HG03469 (cell line): ENCODE measurements around the gene DNASE2.

Experiments used
- ATAC-seq: cut with Tn5 transposase; IDR thresholded peaks from one replicate; pipeline ENCODE4 v1.9.1; 2021; ENCODE audit warnings: mild to moderate bottlenecking, moderate library complexity, moderate number of reproducible peaks; ENCODE audit not compliant: unreplicated experiment

DNASE2 gene

DNA sequence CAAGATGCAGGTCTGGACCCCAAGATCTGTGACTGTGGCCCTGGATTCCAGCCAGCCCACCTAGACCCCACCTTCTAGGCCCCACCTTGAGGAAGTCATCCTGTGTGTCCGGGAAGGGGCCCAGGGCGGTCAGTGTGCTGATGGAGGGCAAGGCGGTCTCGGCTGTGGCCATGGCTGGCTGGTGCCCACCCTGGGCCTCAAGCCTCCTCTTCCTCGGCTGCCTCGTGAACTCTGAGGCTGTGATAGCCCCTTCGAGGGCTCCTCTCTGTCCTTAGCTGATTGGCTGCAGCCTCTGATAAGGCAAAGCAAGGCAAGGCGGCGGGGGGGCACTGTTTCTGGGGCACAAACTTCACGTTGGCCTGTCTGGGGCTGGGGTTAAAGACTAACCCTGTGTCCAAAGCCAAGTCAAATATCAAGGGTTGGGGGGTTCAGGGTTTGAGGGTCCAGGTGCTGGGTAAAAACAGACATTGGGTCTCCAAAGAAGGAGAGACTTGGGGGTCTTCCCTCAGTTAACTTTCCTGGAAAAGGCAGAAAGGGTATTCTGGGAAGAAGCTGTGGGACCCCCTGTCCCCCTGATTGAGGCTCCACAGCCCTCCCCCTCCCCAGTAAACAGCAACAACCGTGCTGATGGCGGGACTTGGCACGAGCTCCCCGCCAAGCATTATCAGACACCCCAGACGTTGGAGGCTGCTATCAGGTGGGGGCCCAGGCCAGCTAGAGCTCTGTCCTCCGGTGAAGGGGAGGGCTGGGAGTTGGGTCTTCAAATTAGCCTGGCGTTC, 5.9 kb upstream of the DNASE2 start, which contains the start of gene KLF1:
KLF1 (minus strand) TSS at position 233 of the 779 bp plus-strand sequence; CDS start at position 172, 61 bp downstream.
- no peak for ATAC-seq

DNA sequence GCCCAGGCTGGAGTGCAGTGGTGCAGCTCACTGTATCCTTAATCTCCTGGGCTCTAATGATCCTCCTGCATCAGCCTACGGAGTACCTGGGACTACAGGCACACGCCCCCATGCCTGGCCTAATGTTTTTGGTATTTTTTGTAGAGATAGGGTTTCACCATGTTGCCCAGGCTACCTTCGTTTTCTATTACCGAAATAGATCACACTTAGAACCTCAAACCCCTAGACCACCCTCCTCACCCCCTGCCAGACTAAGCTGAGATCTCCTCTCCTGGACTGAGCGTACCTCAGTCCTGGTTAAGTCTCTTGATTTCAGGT, 5.4 kb upstream of the DNASE2 start:
- ATAC-seq: no peak

DNA sequence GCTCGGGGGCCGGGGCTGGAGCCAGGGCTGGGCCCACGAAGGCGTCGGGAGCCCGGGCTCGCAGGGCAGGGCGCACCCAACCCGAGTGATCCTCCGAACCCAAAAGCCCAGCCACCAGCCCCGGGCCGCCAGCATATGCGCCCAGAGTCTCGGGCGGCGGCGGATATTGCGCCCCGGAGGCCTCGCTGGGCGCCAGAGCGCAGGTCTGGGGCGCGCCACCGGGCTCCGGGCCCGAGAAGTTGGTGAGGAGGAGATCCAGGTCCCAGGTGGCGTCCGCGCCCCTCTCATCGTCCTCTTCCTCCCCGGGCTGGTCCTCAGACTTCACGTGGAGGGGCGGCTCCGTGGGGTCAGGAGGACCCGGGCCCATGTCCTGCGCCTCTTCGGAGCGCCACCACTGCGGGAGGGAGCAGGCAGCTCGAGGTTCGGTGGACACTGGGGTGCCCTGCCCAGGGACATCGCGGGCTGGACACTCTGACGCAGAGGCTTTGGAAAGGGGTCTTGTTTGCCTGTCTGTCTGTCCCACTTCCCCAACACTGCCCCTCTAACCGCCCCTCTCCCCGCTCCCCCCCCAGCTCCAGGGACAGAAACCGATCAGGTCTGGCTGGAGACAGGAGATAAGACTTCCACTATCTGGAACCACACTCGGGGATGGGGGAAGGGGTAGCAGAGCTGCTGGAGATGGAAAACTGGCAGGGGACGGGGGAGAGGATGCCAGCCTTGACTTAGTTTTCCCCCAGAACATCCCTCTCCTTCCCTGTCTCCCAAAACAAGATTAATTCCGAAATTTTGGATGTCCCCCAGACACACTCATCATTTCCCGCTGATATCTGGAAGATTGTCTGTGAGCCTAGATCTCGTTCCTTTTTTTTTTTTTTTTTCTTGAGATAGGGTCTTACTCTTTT, 4.8 kb upstream of the DNASE2 start:
- ATAC-seq: no peak

DNA sequence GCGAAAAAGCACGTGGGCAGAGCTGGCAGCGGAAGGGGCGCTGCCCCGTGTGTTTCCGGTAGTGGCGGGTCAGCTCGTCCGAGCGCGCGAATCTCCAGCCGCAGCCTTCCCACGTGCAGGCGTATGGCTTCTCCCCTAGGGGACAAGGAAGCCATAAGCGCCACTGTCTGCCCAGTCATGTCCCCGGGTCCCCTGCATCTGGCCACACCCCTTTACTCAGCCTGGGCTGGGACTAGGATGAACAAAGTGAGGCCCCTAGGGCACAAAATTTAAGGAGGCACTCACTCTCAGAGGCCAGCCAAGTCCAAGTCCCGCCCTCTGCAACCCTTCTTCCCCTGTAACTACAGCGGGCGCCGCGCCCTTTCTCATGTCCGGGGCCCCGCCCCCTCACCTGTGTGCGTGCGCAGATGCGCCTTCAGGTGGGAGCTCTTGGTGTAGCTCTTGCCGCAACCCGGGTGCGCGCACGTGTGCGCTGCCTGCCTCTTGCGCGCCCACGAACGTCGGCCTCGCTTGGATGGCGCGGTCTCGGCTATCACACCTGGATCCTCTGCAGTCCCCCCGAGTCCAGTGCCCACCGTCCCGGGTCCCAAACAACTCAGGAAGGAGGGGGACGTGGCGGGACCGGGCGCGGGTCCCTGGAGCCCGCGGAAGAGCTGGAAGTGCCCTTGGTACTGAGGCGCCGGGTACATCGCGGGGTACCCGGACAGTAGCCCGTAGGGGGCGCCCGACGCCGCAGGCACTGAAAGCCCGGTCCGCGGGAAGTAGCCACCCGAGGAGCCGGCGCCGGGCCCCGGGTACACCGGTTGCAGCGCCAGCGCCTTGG, 3.9 kb upstream of the DNASE2 start:
- ATAC-seq: no peak

DNA sequence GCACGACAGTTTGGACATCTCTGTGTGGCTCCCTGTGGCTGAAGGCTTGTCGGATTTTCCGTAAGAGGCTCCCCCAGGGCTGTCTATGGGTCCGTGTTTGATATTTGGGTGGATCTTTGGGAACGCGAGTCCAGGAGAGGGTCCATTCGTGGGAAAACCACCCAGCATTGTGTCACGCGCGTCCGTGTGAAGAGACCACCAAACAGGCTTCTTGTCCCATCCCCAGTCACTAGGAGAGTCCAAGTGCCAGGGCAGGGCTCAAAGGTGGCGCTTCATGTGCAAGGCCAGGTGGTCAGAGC, 3.3 kb upstream of the DNASE2 start:
- ATAC-seq: no peak

DNA sequence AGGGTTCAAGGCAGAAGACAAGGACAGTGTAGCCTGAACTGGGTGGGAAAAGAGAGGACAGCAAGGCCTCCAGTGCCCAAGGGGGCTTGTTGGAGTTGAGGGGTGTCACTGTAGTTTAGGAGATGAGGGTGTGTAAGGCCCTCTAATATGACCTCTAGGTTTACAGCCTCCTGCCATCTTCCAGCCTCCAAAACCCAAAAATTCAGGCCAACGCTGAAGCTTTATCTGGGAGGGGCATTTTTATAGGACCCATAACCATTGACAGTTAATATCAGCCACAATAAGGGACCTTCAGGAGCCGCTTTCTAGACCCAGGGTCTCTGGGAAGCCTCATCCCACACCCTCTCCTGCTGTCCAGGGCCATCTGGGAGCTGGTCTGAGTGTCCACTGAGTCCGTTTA, 3.0 kb upstream of the DNASE2 start:
- ATAC-seq: no peak

DNA sequence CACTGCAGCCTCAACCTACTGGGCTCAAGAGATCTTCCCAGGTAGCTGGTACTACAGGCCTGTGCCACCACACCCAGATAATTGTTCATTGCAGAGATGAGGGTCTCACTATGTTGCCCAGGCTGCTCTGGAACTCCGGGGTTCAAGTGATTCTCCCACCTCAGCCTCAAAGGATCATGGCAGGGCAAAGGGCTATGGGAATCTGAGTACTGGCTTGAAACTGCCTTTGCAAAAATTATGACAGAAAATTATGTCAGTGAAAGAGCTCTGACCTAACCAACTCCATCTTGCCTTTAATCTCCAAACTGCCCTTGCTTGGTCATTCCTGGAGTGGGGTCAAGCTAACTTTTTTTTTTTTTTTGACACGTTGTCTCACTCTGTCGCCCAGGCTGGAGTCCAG, 1.3 kb upstream of the DNASE2 start:
- no peak for ATAC-seq

DNA sequence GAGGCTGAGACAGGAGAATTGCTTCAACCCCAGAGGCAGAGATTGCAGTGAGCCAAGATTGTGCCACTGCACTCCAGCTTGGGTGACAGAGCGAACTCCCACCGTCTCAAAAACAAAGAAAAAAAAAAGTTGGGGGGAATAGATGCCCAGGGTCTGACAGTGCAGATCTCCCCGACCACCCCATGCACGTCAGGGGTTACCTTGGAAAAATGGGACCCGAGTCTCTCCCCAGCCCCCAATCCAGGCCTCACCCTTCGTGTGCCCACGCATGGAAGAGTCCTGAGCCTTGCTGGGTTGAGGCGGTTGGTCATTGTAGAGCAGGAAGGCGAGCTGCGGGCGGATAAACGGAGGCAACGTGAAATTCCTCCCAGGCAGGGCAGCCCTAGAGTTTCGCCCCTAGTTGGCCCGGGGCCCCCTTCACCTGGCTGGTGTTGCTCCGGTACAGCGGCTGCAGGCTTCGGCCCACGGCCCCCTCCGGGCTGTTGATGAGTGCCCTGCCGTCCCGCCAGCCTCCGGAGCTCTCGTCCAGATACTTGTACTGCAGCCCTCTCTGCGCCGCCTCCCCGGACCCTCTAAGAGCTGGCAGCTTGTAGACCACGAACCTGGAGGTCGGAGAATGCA, 588 bp downstream of the DNASE2 start:
- ATAC-seq: no peak

DNA sequence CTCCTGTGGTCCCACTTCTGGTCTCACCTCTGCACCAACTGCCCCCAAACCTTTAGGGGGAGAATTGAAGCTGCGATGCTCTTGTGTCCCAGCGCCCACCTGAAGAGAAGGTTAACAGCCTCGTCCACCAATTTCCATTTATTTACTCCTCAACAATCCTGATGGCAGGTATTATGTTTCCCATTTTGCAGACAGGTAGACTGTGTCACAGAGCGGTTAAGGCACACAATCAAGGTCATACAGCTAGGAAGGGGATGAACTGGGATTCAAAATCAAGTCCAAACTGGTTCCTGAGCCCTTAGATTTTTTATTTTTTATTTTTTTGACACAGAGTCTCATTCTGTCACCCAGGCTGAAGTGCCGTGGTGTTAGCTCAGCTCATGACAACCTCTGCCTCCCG, 6.2 kb downstream of the DNASE2 start:
- ATAC-seq: no peak

DNA sequence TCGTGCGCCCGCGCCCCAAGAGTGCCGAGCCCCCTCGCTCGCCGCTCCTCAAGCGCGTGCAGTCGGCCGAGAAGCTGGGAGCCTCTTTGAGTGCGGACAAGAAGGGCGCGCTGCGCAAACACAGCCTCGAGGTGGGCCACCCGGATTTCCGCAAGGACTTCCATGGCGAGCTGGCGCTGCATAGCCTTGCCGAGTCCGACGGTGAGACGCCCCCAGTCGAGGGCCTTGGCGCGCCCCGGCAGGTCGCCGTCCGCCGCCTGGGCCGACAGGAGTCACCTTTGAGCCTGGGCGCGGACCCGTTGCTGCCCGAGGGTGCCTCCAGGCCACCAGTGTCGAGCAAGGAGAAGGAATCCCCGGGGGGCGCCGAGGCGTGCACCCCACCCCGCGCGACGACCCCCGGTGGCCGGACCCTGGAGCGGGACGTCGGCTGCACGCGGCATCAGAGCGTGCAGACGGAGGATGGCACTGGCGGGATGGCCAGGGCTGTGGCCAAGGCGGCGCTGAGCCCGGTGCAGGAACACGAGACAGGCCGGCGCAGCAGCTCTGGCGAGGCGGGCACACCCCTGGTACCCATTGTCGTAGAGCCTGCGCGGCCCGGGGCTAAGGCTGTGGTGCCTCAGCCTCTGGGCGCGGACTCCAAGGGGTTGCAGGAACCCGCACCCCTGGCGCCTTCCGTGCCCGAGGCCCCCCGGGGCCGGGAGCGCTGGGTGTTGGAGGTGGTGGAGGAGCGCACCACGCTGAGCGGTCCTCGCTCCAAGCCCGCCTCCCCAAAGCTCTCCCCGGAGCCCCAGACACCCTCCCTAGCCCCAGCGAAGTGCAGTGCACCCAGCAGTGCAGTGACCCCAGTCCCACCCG, 7.1 kb downstream of the DNASE2 start:
- no peak for ATAC-seq

DNA sequence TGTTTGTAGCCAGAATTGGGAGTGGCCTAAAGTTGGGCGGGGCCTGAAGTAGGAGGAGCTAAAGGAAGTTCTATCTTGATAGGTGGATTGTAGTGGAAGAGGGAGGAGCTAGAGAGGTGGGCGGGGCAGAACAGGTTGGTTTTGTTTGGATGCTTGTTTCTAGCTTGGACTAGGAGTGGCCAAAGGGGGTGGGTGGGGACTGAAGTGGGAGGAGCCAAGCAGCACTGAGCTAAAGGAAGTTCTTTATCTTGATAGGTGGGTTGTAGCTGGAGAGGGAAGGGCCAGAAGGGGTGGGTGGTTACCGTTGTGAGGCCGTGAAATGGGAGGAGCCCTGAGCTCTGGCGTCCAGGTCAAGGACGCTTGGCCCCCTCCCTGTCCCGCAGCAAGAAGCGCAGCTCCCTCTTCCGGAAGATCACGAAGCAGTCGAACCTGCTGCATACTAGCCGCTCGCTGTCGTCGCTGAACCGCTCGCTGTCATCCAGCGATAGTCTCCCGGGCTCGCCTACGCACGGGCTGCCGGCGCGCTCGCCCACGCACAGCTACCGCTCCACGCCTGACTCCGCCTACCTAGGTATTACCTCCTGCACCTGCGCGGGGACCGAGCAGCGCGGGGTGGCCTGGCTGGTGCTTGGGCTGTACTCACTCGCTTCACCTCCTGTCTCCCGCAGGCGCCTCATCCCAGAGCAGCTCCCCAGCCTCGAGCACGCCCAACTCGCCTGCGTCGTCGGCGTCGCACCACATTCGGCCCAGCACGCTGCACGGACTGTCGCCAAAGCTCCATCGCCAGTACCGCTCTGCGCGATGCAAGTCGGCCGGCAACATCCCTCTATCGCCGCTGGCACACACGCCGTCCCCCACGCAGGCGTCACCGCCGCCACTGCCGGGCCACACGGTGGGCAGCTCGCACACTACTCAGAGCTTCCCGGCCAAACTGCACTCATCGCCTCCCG, 8.0 kb downstream of the DNASE2 start:
- no peak for ATAC-seq

DNA sequence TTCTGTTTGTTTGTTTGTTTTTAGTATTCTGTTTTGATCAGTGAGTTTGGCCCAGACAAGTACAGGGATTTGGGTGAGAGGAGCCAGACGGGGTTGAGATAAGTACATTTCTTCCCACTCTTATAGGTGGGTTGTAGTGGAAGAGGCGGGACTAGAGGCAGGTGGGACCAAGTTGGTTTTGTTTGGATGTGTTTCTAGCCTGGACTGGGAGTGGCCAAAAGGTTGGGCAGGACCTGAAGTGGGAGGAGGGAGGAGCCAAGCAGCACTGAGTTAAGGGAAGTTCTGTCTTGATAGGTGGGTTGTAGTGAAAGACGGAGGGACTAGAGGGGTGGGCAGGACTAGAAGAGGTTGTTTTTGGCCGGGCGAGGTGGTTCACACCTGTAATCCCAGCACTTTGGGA, 9.0 kb downstream of the DNASE2 start:
- no peak for ATAC-seq

DNA sequence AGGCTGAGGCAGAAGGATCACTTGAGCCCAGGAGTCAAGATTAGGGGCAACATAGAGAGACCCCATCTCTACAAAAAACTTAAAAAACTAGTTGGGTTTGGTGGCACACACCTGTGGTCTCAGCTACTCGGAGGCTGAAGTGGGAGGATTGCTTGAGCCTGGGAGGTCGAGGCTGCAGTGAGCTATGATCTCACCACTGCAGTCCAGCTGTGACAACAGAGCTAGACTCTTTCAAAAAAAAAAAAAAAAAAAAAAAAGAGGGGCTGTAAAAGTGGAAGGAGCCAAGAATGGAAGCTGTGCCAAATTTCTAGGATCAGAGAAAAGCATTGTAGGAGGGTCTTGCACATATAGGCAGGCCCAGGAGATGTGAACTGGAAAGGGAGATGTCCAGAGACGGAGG, 9.6 kb downstream of the DNASE2 start:
- ATAC-seq: no peak

DNA sequence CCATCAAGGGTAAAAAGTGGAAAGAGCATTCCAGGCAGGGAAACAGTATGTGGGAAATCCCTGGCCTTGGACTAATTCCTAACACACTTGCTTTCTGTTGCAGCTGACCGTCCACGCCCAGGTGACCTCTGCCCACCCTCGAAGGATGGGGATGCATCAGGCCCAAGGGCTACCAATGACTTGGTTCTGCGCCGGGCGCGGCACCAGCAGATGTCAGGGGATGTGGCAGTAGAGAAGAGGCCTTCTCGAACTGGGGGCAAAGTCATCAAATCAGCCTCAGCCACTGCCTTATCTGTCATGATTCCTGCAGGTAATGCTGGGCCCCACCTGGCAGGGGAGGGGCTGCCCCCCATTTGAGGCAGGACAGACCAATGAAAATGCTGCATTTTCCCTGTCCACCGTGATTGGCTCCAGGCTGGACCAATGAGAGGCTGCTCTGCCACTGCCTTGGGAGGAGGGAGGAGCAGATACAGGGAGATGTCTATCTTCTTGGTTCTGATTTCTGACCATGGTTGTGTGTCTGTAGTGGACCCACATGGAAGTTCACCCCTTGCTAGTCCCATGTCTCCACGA, 12.6 kb downstream of the DNASE2 start:
- ATAC-seq: no peak

DNA sequence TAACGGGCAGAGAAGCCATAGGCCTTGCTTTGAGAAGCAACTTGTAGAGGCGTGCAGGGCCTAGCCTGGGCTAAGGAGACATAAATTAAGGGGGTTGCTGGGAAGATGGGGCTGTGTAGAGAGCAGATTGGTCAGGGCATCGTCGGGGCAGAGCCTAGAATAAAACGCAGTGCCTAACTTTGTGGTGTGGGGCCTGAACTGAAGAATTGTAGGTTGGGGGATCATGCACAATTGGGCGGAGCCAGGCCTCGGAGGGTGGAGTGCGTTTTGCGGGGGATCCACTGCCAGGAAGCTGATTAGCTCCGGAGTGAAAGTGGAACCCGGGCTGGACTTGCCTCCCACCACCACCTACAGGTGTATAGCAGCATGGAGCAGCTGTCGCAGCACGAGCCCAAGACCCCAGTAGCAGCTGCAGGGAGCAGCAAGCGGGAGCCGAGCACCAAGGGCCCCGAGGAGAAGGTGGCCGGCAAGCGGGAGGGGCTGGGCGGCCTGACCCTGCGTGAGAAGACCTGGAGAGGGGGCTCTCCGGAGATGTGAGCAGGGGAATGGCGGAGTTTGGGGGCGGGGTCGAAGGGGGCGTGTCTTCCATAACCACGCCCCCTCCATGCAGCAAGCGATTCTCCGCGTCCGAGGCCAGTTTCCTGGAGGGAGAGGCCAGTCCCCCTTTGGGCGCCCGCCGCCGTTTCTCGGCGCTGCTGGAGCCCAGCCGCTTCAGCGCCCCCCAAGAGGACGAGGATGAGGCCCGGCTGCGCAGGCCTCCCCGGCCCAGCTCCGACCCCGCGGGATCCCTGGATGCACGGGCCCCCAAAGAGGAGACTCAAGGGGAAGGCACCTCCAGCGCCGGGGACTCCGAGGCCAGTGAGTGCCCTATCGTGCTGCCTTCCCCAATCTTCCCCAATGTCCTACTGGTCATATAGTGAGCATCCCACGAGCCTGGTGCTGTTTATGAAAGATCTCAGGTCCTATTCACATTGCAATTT, 13.8 kb downstream of the DNASE2 start:
- no peak for ATAC-seq

DNA sequence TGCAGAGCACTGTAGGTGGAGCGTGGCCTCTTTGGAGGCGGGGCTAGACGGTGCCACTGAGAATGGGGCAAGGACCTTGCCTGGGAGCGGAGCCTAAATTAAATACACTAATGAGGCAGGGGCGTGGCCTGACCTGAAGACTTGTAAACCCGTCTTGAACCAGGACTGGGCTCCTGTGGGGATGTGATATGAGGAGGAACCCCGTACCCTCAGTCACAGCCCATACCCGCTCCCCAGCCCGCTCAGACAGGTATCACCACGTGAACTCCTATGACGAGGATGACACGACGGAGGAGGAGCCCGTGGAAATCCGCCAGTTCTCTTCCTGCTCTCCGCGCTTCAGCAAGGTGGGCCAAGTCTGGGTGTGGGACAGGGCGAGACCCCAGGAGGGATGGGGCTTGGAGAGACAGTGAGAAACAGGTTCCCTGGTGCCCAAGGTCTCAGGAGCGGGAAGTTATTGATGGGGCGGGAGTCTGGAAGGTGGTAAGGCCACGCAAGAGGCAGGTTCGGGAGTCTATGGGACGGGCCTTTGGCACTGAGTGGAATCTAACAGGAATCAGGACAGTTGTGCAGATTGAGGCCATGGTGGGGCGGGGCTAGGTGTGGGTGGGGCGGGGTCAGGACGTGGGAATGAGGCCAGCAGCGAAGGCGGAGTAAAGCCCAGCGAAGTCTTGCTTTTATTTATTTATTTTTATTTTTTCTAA, 14.7 kb downstream of the DNASE2 start:
- no peak for ATAC-seq
